NCI-H2196 (cell line): ENCODE measurements around the gene NHLRC4.
A peak's percentile ranks its signal among the peaks of the same experiment; 100 is the strongest.

Experiments
- DNase-seq: peaks from one replicate; lab custom pipeline; 2025; ENCODE audit not compliant: unreplicated experiment; lab: John Stamatoyannopoulos, UW

Gene NHLRC4

DNA sequence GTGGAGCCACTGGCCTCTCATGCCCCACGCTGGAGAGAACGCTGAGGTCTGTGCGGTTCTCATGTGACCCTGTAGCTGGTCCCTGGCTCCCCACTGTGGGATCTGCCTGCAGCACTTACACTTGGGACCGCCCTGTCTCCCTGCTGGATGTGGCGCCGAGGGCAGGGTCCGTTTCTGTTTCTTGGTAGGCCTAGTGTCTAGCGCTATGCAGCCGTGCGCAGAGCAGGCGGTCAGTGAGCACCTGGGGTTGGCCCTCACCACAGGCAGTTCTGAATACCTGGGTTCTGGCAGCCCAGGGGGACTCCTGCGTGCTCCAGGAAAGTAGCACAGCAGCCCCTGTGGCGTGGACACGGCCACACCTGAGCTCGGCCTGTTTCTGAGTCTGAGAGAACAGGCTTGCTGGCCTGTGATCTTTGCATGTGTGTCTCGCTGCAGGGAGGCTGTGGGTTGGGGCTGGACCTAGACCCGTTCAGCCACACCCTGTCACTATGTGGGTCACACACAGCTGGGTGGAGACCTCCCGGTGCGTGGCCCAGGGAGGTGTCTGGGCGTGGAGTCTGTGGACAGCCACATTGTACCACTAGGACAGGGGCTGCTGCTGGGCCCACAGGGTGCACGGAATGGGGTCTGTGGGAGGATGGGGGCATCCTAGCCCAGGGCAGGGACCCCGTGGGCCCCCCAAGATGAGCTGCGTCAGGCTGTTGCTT, 36.5 kb upstream of the NHLRC4 start:
- DNase-seq, result no peak

DNA sequence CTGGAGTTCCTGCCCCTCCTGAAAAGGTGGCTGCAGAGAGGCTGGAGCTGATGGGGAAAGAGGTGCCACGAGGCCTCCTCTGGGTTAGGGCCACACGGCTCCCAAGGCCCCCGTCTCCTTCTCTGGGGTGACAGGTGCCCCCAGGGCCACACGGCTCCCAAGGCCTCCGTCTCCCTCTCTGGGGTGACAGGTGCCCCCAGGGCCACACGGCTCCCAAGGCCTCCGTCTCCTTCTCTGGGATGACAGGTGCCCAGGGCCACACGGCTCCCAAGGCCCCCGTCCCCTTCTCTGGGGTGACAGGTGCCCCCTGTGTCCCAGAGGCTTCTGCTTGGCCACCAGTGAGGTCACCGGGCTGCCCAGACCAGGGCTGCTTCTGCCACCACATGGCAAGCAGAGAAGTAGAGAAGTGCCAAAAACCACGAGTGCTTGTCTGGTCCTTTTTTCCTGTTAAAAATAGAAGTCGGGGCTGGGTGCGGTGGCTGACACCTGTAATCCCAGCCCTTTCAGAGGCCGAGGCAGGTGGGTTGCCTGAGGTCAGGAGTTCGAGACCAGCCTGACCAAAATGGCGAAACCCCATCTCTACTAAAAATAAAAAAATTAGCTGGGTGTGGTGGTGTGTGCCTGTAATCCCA, 35.2 kb upstream of the NHLRC4 start:
- no peak for DNase-seq

DNA sequence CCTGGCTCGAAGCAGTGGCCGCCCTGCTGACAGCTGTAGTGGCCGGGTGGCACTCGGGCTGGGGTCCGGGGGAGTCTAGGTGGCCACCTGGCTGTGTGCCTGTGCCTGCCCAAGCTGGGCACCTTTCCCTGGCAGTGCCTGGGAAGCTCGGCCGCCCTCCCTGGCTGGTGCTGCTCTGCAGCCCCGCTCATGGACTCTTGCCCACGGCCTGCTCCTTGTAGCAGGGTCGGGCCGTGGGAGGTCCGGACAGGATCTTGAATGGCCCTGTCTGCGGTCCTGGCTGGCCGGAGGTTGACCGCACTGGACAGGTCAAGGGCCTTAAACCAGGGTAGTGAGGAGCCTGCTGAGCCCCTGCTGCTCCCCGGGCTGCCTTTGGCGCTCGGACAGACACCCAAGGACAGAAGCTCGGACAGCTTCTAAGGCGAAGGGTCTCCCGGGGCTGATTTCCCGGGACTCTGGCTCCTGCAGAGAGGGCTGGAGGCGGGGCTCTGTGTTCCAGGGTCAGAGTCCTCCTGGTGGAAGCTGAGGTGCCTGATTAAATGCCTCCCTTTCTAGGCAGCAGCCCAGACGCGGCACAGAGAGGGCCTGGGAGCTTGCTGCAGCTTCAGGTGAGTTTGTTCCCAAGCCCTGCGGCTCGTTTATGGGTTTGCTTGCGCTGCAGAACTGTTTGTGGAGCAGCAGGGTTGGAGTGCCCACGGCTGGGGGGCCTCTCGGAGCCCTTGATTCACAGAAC, 33.2 kb upstream of the NHLRC4 start:
- DNase-seq, result no peak

DNA sequence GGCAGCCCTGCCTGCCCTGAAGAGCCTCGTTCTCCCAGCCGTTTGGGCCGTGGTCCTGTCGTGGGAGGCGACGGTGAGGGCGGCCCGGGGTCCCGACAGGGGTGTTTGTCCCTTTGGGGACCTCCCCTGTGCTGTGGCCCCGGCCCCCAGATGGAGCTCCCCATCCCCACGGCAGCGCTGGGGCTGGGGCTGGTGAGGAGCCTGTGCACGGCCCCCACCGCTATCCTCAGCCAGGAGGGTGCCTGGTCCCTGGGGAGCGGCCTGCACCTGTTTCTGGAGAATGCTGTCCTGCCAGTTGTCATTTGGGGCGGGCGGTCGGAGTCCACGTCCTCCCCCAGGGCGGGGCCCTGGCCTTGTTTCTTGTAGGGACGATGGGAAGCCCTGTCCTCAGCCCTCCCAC, 32.7 kb upstream of the NHLRC4 start:
- DNase-seq, result no peak

DNA sequence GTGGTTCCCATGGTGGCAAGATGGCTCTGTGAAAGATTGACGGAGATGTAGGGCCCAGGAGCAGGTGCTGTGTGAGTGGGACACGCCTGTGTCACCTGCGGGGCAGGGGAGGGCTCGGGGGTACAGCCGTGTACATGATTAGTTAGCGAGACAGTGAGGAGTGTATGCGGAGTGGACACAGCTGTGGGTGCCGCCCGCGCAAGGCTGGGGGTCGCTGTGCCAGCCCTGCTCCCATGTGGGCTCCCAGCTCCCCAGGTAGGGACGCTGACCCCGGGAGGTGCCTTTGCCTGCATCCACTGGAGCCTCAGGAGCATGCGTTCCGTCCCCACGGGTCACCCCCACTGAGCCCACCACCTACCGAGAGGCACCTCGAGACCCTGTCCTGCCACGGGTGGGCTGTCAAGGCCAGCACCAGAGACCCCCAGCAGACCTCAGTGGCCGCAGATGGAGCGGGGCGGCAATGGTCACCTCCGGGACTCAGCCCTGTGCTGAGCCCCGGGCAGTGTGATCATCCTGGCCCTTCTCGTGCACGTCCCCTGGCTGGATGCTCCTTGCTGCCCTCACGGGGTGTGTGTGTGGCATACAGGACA, 31.9 kb upstream of the NHLRC4 start:
- DNase-seq, result no peak

DNA sequence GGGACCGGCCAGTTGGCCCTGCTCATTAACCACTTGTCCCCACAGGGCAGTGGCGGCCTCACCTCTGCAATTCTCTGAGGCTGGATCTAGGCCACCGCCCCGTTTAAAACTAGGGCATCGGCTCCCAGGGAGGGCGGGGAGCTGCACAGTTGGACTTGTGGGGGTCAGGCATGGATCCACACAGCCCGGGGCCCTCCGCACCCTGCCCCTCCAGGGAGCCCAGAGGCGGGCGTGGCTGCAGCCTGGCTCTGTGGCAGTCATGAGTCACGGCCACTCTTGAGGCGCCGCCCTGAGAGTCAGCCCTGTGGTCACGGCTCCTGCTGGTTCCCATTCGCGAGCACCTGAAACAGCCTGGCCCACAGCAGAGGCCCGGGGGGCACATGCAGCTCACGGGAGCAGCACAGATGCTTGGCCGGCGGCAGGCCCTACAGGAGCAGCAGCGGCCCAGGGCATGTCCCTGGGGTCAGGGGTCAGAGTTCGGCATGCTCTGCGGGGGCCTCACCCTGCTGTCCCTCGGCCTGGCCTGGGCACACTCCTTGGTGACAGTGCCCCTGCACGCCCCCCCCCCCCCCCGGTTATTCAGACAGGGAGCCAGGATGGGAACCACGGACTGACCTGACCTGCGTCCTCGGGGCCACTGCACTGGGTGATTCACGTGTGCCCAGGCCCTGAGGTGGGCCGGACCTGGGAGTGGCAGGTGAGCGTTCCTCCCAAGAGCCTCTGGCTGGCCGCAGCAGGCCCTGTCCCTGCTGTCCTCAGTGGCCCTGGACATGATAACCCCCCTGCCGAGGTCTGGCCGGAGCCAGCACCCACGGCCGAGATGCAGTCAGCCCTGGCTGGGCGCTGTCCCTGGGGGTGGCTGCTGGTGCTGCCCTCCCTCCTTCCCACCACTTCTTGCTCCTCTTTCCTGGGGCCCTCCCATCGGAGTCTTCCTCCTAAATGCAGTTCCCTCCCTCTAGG, 31.1 kb upstream of the NHLRC4 start:
- no peak for DNase-seq

DNA sequence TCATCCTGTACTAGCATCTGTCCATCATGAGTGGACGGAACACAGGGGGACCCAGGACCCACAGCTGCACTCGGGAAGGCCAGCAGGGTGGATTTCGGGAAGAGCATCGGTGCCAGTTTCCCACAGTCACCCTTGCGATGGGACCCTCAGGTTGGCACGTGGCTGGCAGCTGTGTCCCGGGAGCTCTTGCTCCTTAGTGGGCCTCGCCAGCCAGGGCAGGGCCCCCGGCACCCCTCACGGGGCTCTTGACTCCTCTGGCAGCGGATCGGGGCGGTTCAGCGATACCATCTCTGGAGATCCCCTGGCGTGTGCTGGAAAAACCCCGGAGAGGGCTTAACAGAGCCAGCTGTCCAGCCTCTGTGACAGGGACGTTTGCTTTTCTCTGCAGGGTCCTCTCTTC, 30.1 kb upstream of the NHLRC4 start:
- DNase-seq, result no peak

DNA sequence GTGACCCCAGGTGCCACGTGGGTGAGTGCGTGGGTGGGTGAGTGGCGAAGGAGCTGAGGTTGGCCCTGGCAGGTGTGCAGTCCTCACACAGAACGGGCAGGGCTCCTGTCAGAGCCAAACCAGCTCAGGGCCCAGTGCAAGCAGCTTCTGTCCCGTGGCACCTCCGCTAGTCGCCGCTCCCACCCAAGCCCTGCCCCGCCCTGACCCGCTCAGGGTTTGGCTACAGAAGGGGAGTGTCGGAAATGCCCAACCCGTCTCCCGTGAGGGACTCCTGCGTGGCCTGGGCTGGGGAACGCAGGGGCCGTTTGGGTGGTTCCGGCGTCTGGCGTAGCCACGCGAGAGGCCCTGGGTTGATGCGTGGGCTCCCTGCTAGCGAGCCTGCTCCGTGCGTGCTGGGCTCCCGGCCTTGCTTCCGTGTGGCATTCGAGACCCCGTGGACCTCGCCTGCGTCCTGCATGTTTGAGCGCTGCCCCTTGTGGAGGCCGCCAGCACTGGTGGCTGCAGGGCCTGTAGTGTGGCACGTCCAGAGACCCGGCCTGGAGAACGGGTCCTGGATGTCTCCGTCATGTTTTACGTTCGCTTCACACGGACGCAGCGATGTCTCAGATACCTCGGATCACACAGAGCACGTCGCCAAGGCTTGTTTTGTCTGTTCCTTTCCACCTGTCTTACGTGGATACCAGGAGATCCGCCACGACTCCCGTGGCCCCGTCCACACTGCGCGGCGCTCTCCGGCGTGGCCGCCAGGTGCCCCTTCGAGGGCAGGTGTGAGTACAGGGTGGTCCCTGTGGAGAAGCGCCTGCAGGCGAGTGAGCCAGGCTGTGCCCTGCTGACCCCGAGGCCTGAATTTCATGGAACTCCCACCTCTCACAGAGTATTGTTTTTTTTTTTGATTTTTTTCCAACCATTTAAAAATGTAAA, 29.1 kb upstream of the NHLRC4 start:
- DNase-seq, result no peak

DNA sequence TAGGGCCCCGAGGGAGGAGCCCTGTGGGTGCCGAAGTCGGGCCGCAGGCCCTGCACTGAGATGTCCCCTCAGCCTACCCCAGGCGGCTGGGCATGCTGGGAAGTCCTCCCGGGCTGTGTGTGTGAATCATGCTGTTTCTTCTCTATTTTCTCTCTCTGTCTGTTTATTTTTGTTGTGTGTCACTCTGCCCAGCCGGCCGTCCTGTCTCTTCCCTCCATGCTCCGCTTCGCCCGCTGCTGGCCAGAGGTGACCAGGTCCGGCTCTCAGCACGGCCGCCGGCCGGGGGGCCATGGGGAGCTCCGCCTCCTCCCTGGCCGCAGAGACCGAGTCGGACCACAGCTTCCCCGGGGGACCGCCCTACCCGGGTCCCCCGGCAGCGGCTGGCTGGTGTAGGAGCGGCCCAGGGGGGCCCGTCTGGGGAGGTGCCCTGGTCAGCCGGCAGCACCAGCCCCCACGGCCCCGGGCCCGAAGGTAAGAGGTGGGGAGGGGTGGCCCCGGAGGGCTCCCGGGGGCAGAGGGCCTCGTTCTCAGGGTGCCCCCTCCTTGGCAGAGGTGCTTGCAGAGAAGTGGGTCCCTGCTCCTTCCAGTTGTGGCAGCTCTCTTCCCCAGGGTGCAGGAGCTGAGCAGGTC, 26.8 kb upstream of the NHLRC4 start:
- DNase-seq, result no peak

DNA sequence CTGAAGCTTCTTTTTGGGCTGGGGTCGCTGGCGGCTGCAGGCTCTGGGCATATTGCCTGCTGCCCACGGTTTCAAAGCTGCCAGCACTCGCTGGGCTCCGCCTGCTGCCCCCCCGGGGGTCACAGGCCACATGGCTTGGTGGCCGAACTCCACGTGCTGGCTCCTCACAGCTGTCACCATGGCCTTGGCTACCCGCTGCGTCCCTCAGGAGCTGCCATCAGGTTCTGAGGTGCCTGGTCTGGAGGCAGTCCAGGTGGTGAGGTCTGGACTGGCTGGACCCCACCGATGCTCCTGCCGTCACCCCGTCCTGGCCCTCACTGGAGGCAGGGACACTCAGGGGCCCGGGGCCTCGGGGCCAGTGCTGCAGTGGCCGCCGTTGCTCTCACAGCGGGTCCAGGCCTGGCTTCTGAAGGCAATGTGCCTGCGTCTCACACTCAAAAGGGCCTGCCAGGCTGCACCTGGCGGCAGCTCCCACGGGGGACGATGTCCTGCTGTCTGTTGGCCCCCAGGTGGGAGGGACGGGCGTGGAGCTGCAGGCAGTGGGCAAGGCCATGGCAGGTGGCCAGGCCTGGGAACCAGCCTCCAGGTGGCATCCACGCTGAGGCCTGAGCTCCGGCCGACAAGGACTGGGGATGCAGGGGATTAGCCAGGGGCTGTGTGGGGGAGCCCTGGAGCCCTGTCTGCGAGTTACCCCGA, 26.0 kb upstream of the NHLRC4 start:
- DNase-seq, result no peak

DNA sequence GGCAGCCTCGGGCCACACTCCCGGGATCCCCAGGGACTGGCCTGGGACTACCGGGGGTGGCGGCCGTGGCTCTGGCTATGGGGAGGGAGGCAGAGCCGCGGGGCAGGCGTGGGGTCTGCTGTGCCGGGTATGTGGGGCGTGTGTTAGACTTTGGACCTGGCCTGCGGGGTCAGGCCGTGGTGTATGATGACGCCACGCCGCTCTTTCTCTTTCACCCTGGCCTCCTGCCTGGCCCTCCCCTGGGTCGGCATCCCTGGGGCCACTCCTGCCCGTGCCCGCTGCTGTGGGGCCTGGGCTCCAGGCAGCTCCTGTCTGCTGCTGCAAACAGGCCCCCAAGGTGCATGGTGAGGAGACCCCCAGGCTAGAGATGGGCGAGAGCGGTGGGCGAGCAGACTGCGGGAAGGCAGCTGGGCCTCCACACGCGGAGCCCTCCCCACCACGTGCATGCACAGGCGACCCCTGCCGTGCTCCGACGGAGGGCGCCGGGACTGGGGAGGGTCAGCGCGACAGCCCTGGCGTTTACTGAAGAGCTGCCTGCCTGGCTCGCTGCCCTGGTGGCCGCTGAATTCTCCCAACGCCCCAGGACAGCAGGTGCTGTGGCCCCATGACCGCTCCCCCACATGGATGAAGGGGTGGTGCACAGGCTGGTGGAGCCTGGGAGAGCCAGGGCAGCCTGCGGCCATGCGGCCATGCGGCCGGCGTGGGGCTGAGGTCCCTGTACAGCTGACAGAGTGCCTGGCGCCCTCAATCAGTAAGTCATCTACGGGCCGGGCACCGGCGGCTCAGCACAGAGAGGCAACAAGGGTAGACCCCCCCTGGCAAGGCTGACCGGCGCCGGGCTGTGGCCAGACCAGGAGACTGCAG, 23.3 kb upstream of the NHLRC4 start:
- no peak for DNase-seq

DNA sequence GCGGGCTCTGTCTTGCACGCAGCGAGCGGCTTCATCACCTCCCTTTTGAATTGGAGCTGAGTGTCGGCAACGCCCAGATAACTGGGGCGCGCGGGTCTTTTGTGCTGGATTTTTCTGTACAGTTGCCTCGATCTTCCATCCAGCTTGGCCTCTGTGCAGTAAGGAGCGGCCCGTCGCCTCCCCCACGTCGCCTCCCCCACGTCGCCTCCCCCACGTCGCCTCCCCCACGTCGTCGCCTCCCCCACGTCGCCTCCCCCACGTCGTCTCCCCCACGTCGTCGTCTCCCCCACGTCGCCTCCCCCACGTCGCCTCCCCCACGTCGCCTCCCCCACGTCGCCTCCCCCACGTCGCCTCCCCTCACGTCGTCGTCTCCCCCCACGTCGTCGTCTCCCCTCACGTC, 22.3 kb upstream of the NHLRC4 start:
- DNase-seq, result no peak

DNA sequence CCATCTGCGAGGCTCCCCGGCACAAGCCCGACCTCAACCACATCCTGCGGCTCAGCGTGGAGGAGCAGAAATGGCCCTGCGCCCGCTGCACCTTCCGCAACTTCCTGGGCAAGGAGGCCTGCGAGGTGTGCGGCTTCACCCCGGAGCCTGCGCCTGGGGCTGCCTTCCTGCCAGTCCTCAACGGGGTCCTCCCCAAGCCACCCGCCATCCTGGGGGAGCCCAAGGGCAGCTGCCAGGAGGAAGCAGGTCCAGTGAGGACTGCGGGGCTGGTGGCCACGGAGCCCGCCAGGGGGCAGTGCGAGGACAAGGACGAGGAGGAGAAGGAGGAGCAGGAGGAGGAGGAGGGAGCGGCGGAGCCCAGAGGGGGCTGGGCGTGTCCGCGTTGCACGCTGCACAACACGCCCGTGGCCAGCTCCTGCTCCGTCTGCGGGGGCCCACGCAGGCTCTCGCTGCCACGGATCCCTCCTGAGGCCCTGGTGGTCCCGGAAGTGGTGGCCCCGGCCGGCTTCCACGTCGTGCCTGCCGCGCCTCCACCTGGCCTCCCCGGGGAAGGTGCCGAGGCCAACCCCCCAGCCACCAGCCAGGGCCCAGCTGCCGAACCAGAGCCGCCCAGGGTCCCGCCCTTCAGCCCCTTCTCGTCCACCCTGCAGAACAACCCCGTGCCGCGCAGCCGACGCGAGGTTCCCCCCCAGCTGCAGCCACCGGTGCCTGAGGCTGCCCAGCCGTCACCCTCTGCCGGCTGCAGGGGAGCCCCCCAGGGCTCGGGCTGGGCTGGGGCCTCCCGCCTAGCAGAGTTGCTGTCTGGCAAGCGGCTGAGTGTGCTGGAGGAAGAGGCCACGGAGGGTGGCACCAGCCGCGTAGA, 19.7 kb upstream of the NHLRC4 start:
- DNase-seq, result peak; percentile 76

DNA sequence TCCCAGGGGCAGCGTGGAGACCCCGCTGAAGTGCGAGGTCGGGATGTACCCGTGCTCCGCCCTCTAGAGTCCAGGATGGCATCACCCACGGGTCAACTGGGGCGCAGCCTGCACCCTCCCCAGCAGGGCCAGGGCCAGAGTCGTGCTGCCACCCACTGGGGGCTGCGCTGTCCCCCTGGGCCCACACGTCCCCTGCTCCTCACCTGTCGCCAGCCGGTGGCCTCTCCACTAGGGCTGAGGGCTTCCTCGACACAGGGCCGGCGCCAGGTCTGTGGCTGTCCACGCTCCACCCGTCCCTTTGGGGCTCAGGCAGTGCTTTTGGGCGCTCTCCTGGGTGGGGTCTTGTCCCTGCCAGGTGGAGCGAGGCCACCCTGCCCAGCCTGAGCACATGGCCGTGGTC, 18.2 kb upstream of the NHLRC4 start:
- DNase-seq, result no peak

DNA sequence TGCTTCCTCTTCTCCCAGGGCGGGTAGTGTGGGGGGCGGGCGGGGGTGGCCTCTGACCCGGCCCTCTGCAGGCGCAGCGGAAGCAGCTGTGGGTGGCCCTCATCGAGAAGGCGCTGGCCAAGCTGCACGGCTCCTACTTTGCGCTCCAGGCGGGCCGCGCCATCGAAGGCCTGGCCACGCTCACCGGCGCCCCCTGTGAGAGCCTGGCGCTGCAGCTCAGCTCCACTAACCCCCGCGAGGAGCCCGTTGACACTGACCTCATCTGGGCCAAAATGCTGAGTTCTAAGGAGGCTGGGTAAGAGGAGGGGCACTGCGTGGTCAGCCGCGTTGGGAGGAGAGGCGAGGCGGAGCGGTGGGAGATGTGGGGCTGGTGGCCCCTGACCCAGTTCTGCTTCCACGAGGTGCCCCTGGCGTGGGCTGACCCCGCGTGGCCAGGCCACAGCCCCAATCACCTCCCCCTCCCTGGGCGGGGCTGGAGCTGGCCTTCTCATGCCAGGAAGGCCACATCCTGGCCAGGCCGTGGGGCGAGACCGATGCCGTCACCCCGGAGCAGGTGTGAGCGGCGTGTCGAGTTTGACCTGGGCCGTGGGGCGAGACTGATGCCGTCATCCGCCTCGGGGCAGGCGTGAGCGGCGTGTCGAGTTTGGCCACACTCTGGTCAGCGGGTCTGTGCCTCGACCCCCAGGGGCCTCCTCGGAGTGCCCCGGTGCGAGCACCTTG, 17.1 kb upstream of the NHLRC4 start:
- no peak for DNase-seq

DNA sequence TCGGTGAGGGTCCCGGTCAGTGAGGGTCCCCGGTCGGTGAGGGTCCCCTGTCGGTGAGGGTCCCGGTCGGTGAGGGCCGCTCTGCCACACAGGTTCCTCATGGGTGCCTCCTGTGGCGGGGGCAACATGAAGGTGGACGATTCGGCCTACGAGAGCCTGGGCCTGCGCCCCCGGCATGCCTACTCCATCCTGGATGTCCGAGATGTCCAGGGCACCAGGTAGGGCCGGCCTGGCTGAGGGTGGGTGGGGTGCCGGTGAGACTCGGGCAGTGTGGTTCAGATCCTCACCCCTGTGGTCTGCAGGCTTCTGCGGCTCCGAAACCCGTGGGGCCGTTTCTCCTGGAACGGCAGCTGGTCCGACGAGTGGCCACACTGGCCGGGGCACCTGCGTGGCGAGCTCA, 15.6 kb upstream of the NHLRC4 start:
- no peak for DNase-seq
